Natural killer cell treated with Interleukin-12 subunit alpha and Interleukin-12 subunit beta and Interleukin-15 and Interleukin-18, amount 100 ng/mL, for 72 hours (primary cell): ENCODE measurements around the gene MUC5AC. TPM values are rescaled to one million over a fixed set of nuclear protein-coding genes. Genes with fewer than 3 reads are reported as not detected.
"Not testable (repeated sequence)": the region's sequence is repeated elsewhere in the genome, so short reads cannot be mapped to it uniquely, and the experiment has no call there.

Source experiments
- ATAC-seq, 2 donors: fragments of 150-1000 bp; cut with Tn5 transposase in 1 of 2; sonication (Bioruptor Pico), chemical (Tn5 transposase) in 1 of 2; 2 replicates each; pipeline ENCODE4 v1.10.0; 2021
- DNase-seq: peaks from one replicate; pipeline ENCODE4 v3.0.0; 2022; ENCODE audit warnings: low spot score
- H3K27ac Mint-ChIP-seq, 2 donors: 1 replicate in 1 of 2; 2 replicates in 1 of 2; pipeline ENCODE4 v1.8.0; 2022; ENCODE audit warnings: mixed read lengths in 2 of 2, mild to moderate bottlenecking in 1 of 2, moderate library complexity in 1 of 2
- H3K27me3 Mint-ChIP-seq, 2 donors: 1 replicate in 1 of 2; 2 replicates in 1 of 2; pipeline ENCODE4 v1.8.0; 2022; ENCODE audit warnings: mixed read lengths in 2 of 2
- H3K36me3 Mint-ChIP-seq: one replicate; pipeline ENCODE4 v1.8.0; 2022; ENCODE audit warnings: mixed read lengths
- H3K4me1 Mint-ChIP-seq, 2 donors: 1 replicate in 1 of 2; 2 replicates in 1 of 2; pipeline ENCODE4 v1.8.0; 2022; ENCODE audit warnings: low read depth in 2 of 2, mixed read lengths in 2 of 2, mild to moderate bottlenecking in 1 of 2
- H3K4me3 Mint-ChIP-seq: one replicate; pipeline ENCODE4 v1.8.0; 2022; ENCODE audit warnings: mixed read lengths
- H3K9me3 Mint-ChIP-seq: 2 replicates; pipeline ENCODE4 v1.8.0; 2022; ENCODE audit warnings: mixed read lengths
- total RNA-seq, 2 donors: library from RNA; stranded (reverse); gene quantifications; one replicate each; pipeline ENCODE4 v1.2.3, GENCODE V29; 2022

The MUC5AC gene
- total RNA-seq, 2 donors from 2014 or later, result not detected

GRCh38 chr11:1157341-1157644 is 460 bp upstream of the MUC5AC start:
- H3K4me1 Mint-ChIP-seq, result no peaks in the 10 kb centered on the region
- H3K36me3 Mint-ChIP-seq, result no peaks in the 10 kb centered on the region
- H3K27ac Mint-ChIP-seq, result no peak overlapping the region
- ATAC-seq (no peak), DNase-seq (no peak)
- H3K4me3 Mint-ChIP-seq, result no peak overlapping the region
- no peaks in the 10 kb centered on the region for H3K27me3 Mint-ChIP-seq
- H3K9me3 Mint-ChIP-seq, result no peaks in the 10 kb centered on the region

GRCh38 chr11:1158681-1159487 is 1.1 kb downstream of the MUC5AC start:
- Mint-ChIP-seq H3K9me3 (no peaks in the 10 kb centered on the region), H3K27ac (no peak overlapping the region), H3K27me3 (no peaks in the 10 kb centered on the region), H3K4me1 (no peaks in the 10 kb centered on the region), H3K36me3 (no peaks in the 10 kb centered on the region), H3K4me3 (no peak overlapping the region)
- no peak for DNase-seq
- no peak for ATAC-seq

- H3K9me3 Mint-ChIP-seq, H3K36me3 Mint-ChIP-seq, H3K27ac Mint-ChIP-seq, H3K27me3 Mint-ChIP-seq, DNase-seq, H3K4me3 Mint-ChIP-seq, ATAC-seq, H3K4me1 Mint-ChIP-seq: not testable (repeated sequence)
Measured at GRCh38 chr11:1159488-1160220, 1.9 kb downstream of the MUC5AC start.

- DNase-seq, result peak; percentile 56
- no peaks in the 10 kb centered on the region for H3K36me3 Mint-ChIP-seq
- H3K27ac Mint-ChIP-seq, result no peak overlapping the region
- no peak for ATAC-seq
- H3K4me1 Mint-ChIP-seq, result no peaks in the 10 kb centered on the region
- no peaks in the 10 kb centered on the region for H3K27me3 Mint-ChIP-seq
- H3K9me3 Mint-ChIP-seq, result no peaks in the 10 kb centered on the region
- no peak overlapping the region for H3K4me3 Mint-ChIP-seq
Measured at GRCh38 chr11:1160231-1161101, 2.7 kb downstream of the MUC5AC start.

- DNase-seq (no peak), ATAC-seq (no peak)
- Mint-ChIP-seq H3K36me3 (no peaks in the 10 kb centered on the region), H3K27ac (no peak overlapping the region), H3K4me1 (no peaks in the 10 kb centered on the region), H3K9me3 (no peaks in the 10 kb centered on the region), H3K27me3 (no peaks in the 10 kb centered on the region), H3K4me3 (no peak overlapping the region)
Measured at GRCh38 chr11:1161410-1162137, 3.8 kb downstream of the MUC5AC start.

- H3K27ac Mint-ChIP-seq, result no peak overlapping the region
- ATAC-seq, result no peak
- H3K4me1 Mint-ChIP-seq, result no peaks in the 10 kb centered on the region
- H3K27me3 Mint-ChIP-seq, result no peaks in the 10 kb centered on the region
- H3K4me3 Mint-ChIP-seq, result no peak overlapping the region
- no peaks in the 10 kb centered on the region for H3K9me3 Mint-ChIP-seq
- no peak for DNase-seq
- H3K36me3 Mint-ChIP-seq, result no peaks in the 10 kb centered on the region
Measured at GRCh38 chr11:1162138-1162475, 4.4 kb downstream of the MUC5AC start.

- Mint-ChIP-seq H3K27me3 (no peaks in the 10 kb centered on the region), H3K27ac (no peak overlapping the region), H3K4me1 (peaks cover 0 to 2% of the 10 kb centered on the region in 2 donors), H3K4me3 (no peak overlapping the region), H3K36me3 (no peaks in the 10 kb centered on the region), H3K9me3 (no peaks in the 10 kb centered on the region)
- DNase-seq (no peak), ATAC-seq (peak in 1 of 2 donors; percentile 8)
Measured at GRCh38 chr11:1162491-1163311, 4.9 kb downstream of the MUC5AC start.

- Mint-ChIP-seq H3K27me3 (no peaks in the 10 kb centered on the region), H3K9me3 (no peaks in the 10 kb centered on the region), H3K36me3 (no peaks in the 10 kb centered on the region), H3K27ac (no peak overlapping the region), H3K4me1 (peaks cover 0 to 3% of the 10 kb centered on the region in 2 donors), H3K4me3 (no peak overlapping the region)
- ATAC-seq, result no peak
- DNase-seq, result no peak
Measured at GRCh38 chr11:1163321-1163910, 5.7 kb downstream of the MUC5AC start.

GRCh38 chr11:1163911-1164735 is 6.4 kb downstream of the MUC5AC start:
- peaks cover 0 to 3% of the 10 kb centered on the region in 2 donors for H3K4me1 Mint-ChIP-seq
- no peak for ATAC-seq
- H3K27me3 Mint-ChIP-seq, result no peaks in the 10 kb centered on the region
- no peaks in the 10 kb centered on the region for H3K36me3 Mint-ChIP-seq
- H3K9me3 Mint-ChIP-seq, result no peaks in the 10 kb centered on the region
- H3K27ac Mint-ChIP-seq, result no peak overlapping the region
- H3K4me3 Mint-ChIP-seq, result no peak overlapping the region
- no peak for DNase-seq

- not testable (repeated sequence) for H3K27ac Mint-ChIP-seq
Measured at GRCh38 chr11:1164779-1165255, 7.1 kb downstream of the MUC5AC start.

GRCh38 chr11:1165256-1166041 is 7.7 kb downstream of the MUC5AC start:
- no peaks in the 10 kb centered on the region for H3K27me3 Mint-ChIP-seq
- peaks cover 0 to 3% of the 10 kb centered on the region in 2 donors for H3K4me1 Mint-ChIP-seq
- H3K4me3 Mint-ChIP-seq, result no peak overlapping the region
- no peaks in the 10 kb centered on the region for H3K9me3 Mint-ChIP-seq
- H3K36me3 Mint-ChIP-seq, result no peaks in the 10 kb centered on the region
- H3K27ac Mint-ChIP-seq, result no peak overlapping the region
- no peak for DNase-seq
- no peak for ATAC-seq

More at GRCh38 chr11:1164779-1165255, 7.1 kb downstream of the MUC5AC start:
- not testable (repeated sequence) for H3K4me3 Mint-ChIP-seq, DNase-seq, H3K9me3 Mint-ChIP-seq, H3K4me1 Mint-ChIP-seq, H3K36me3 Mint-ChIP-seq, ATAC-seq, H3K27me3 Mint-ChIP-seq
